Panc1 (cell line): ENCODE results near the gene ADRB1. TPM values are rescaled to one million over a fixed set of nuclear protein-coding genes. Genes with fewer than 3 reads are reported as not detected.

Experiments
- ATAC-seq: fragments of 200-7000 bp; cut with Tn5 transposase; 2 replicates; pipeline ENCODE4 v1.9.1; 2020; ENCODE audit warnings: mild to moderate bottlenecking, moderate library complexity
- BruUV-seq: library from RNA; stranded (reverse); fragments of 400-500 nt; replicated peaks from 2 replicates; lab custom pipeline; 2021; lab: Mats Ljungman, UMichigan
- CTCF ChIA-PET: fragments of 300-600 bp; sonication (Branson Sonifier 250); formaldehyde crosslinking; loops from one replicate; lab custom pipeline; 2022; ENCODE audit warnings: antibody characterized with exemption; lab: Charles Lee
- POLR2A ChIA-PET: fragments of 300-600 bp; sonication (Branson Sonifier 250); formaldehyde crosslinking; loops from one replicate; lab custom pipeline; 2022; ENCODE audit warnings: antibody characterized with exemption; lab: Charles Lee
- DNase-seq: peaks from one replicate; pipeline ENCODE4 v3.0.0-alpha.2; 2010; ENCODE audit warnings: low read depth, low spot score
- H3K27ac ChIP-seq: 2 replicates; pipeline ENCODE4 v1.5.1; 2011; ENCODE audit warnings: mild to moderate bottlenecking, low read length, inconsistent platforms
- H3K27me3 ChIP-seq: fragments of 200-500 bp; sonication (Bioruptor generic); 2 replicates; pipeline ENCODE4 v1.6.0; 2014; ENCODE audit warnings: low read length, inconsistent platforms; ENCODE audit not compliant: control insufficient read depth, insufficient read depth
- H3K36me3 ChIP-seq: fragments of 200-500 bp; sonication (Bioruptor generic); 2 replicates; pipeline ENCODE4 v1.5.1; 2014; ENCODE audit warnings: inconsistent platforms, mild to moderate bottlenecking, low read length, moderate library complexity; ENCODE audit not compliant: control insufficient read depth, insufficient read depth
- H3K4me1 ChIP-seq: 2 replicates; pipeline ENCODE4 v1.5.1; 2011; ENCODE audit warnings: inconsistent platforms, mild to moderate bottlenecking, low read length, moderate library complexity; ENCODE audit not compliant: control insufficient read depth, insufficient read depth
- H3K4me3 ChIP-seq, 2 experiments: 2 replicates each; pipeline ENCODE4 v1.5.1; 2011 to 2012; ENCODE audit warnings: low read depth in 2 of 2, low read length in 2 of 2, mild to moderate bottlenecking in 2 of 2, inconsistent platforms in 1 of 2, moderate library complexity in 1 of 2
- H3K9me3 ChIP-seq: fragments of 200-500 bp; sonication (Bioruptor generic); 2 replicates; pipeline ENCODE4 v1.5.1; 2014; ENCODE audit warnings: low read depth, mild to moderate bottlenecking, inconsistent platforms, low read length, moderate library complexity; ENCODE audit not compliant: control insufficient read depth, insufficient read depth
- POLR2AphosphoS5 ChIP-seq: IDR thresholded peaks from 2 replicates; pipeline ENCODE4 v1.6.1; 2012; ENCODE audit warnings: mild to moderate bottlenecking, low read depth, low read length, moderate library complexity
- SIN3A ChIP-seq: IDR thresholded peaks from 2 replicates; pipeline ENCODE4 v1.6.1; 2012; ENCODE audit warnings: low read depth, mild to moderate bottlenecking, low read length, moderate library complexity, borderline replicate concordance; ENCODE audit not compliant: insufficient read depth
- TCF7L2 ChIP-seq: IDR thresholded peaks from 2 replicates; pipeline ENCODE4 v1.6.1; 2011; ENCODE audit warnings: mild to moderate bottlenecking, low read depth, low read length, inconsistent platforms
- in situ Hi-C: cut with HindIII; loops from 2 replicates; pipeline ENCODE4 v1.10.0; 2016; ENCODE audit warnings: low sequenced_read_pairs, low pct_unique_long_range_greater_than_20kb
- intact Hi-C: fragments of 100-400 bp; cut with micrococcal nuclease; formaldehyde crosslinking; loops from one replicate; pipeline ENCODE4 v1.10.0; 2022; ENCODE audit not compliant: unreplicated experiment
- total RNA-seq: library from RNA; stranded (reverse); gene quantifications from one replicate; pipeline ENCODE4 v1.2.1, GENCODE V29; 2021; ENCODE audit not compliant: unreplicated experiment
- TF ChIP-seq, protein P1 (sequence below): fragments of 450-650 bp; IDR thresholded peaks from 2 replicates; pipeline ENCODE4 v1.5.1; 2017; ENCODE audit warnings: mild to moderate bottlenecking
- TF ChIP-seq, protein P2 (sequence below), 2 experiments: IDR thresholded peaks; 2 replicates each; pipeline ENCODE4 v1.6.1; 2011 to 2012; ENCODE audit warnings: low read depth in 2 of 2, control low read depth in 1 of 2, low read length in 1 of 2, mild to moderate bottlenecking in 1 of 2, moderate library complexity in 1 of 2; ENCODE audit not compliant: insufficient read depth in 1 of 2

ADRB1 gene
- total RNA-seq, 1 experiment from 2014 or later: 12.9 TPM

DNA sequence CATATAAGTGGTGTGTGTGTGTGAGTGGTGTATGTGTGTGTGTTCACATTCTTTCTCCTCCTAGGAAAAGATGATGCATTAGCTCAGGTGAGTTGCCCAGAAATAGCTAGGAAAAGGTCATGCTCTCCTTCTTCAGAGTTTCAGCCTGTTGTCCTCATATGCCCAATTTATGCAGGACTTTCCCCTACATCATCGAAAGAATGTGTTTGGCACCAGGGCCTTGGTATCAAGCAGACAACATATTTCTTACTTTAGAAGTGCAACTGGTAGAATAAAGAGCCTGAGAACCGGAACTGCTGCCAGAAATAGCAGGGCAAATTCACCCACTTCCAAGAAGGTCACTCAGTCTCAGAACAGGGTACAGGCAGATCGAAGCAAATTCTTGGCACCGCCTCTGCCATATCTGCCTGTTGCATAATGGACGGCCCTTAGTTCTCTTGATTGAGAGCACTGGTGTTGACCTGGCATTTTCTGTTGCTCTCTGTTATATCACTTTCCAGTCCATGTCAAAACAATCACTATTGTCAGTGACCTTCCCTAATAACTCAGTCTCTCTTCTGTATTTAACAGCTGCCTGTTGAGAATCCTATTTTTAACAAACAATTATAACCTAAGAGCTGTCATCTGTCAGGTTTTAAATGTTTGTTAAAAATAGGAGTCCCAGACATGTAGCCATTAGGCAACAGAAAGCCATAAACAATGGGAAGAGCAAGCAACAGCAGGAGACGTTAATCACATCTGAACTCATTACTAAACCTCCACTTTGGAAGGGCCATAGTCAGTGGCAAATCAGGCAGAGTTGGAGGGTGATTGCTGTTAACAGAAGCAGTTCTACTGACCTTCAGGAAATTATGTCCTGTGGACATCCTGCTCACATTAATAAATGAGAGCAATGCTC is 20.7 kb downstream of the ADRB1 start:
- Histone ChIP-seq H3K36me3 (no peaks in the 10 kb centered on the region), H3K9me3 (no peaks in the 10 kb centered on the region)
- intact Hi-C loops: no loop called here

DNA sequence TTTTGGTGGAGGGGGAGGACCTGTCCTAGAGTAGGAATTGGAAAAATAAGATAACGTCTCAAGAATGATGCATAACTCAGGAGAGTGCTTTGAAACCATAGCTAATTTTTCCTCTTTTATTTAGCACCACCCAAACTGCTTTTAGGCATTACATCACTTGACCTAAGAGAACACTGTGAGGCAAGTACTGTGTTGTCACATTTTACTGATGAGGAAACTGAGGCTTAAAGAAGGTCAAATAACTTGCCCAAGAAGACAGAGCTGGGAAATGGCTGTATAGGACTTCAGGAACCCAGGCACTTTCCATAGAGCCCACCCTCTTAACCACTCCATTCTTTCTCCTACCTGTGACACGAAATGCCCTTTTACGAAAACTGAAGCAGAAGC is 21.4 kb downstream of the ADRB1 start:
- BruUV-seq: no TSS peak
- 0 out of 2 replicates have a peak, but pooled peaks cover 11% of the 10 kb centered on the region for H3K4me1 ChIP-seq
- TF ChIP-seq SIN3A (no peak), TCF7L2 (no peak), POLR2AphosphoS5 (no peak)
- TF ChIP-seq, protein P1, sequence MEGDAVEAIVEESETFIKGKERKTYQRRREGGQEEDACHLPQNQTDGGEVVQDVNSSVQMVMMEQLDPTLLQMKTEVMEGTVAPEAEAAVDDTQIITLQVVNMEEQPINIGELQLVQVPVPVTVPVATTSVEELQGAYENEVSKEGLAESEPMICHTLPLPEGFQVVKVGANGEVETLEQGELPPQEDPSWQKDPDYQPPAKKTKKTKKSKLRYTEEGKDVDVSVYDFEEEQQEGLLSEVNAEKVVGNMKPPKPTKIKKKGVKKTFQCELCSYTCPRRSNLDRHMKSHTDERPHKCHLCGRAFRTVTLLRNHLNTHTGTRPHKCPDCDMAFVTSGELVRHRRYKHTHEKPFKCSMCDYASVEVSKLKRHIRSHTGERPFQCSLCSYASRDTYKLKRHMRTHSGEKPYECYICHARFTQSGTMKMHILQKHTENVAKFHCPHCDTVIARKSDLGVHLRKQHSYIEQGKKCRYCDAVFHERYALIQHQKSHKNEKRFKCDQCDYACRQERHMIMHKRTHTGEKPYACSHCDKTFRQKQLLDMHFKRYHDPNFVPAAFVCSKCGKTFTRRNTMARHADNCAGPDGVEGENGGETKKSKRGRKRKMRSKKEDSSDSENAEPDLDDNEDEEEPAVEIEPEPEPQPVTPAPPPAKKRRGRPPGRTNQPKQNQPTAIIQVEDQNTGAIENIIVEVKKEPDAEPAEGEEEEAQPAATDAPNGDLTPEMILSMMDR: no peak
- TF ChIP-seq, protein P2, sequence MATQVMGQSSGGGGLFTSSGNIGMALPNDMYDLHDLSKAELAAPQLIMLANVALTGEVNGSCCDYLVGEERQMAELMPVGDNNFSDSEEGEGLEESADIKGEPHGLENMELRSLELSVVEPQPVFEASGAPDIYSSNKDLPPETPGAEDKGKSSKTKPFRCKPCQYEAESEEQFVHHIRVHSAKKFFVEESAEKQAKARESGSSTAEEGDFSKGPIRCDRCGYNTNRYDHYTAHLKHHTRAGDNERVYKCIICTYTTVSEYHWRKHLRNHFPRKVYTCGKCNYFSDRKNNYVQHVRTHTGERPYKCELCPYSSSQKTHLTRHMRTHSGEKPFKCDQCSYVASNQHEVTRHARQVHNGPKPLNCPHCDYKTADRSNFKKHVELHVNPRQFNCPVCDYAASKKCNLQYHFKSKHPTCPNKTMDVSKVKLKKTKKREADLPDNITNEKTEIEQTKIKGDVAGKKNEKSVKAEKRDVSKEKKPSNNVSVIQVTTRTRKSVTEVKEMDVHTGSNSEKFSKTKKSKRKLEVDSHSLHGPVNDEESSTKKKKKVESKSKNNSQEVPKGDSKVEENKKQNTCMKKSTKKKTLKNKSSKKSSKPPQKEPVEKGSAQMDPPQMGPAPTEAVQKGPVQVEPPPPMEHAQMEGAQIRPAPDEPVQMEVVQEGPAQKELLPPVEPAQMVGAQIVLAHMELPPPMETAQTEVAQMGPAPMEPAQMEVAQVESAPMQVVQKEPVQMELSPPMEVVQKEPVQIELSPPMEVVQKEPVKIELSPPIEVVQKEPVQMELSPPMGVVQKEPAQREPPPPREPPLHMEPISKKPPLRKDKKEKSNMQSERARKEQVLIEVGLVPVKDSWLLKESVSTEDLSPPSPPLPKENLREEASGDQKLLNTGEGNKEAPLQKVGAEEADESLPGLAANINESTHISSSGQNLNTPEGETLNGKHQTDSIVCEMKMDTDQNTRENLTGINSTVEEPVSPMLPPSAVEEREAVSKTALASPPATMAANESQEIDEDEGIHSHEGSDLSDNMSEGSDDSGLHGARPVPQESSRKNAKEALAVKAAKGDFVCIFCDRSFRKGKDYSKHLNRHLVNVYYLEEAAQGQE (IDR thresholded peaks at IDR 0.05; ENCODE audit: insufficient read depth in 1 of 2, low read depth in 2 of 2, low read length in 1 of 2): no peak
- H3K27ac ChIP-seq: no peak overlapping the region
- no peaks in the 10 kb centered on the region for H3K27me3 ChIP-seq
- in situ Hi-C loops: no loop called here
- H3K4me3 ChIP-seq: no peak overlapping the region
- ChIA-PET CTCF (no interaction called here), POLR2A (no interaction called here)
- ATAC-seq (no peak), DNase-seq (no peak)
- intact Hi-C loops: no loop called here
- H3K36me3 ChIP-seq: no peaks in the 10 kb centered on the region
- no peaks in the 10 kb centered on the region for H3K9me3 ChIP-seq

More for the DNA sequence above, 20.7 kb downstream of the ADRB1 start:
- ChIA-PET POLR2A (no interaction called here), CTCF (no interaction called here)
- no TSS peak for BruUV-seq
- ATAC-seq: no peak
- Histone ChIP-seq H3K4me3 (no peak overlapping the region), H3K4me1 (0 out of 2 replicates have a peak, but pooled peaks cover 11% of the 10 kb centered on the region), H3K27ac (no peak overlapping the region), H3K27me3 (no peaks in the 10 kb centered on the region)
- DNase-seq: no peak
- TF ChIP-seq, protein P2 (IDR thresholded peaks at IDR 0.05; ENCODE audit: insufficient read depth in 1 of 2, low read depth in 2 of 2, low read length in 1 of 2): no peak
- TF ChIP-seq, protein P1: no peak
- no peak for TF ChIP-seq TCF7L2
- no peak for TF ChIP-seq POLR2AphosphoS5
- TF ChIP-seq SIN3A: no peak
- in situ Hi-C loops: no loop called here
